Stimulated activated naive CD8-positive, alpha-beta T cell treated with anti-CD3 and anti-CD28 coated beads, Interleukin-15, Interleukin-2, amounts not matched to agents 100 U/mL and 50 U/mL, for 24 hours (primary cell): ENCODE data around the gene TGIF1.

Experiments
- ATAC-seq: fragments of 150-1000 bp; cut with Tn5 transposase; one replicate; pipeline ENCODE4 v1.10.0; 2021
- DNase-seq: peaks from one replicate; pipeline ENCODE4 v3.0.0; 2021

TGIF1 gene

GRCh38 chr18:3482258-3482657, 32.3 kb downstream of the TGIF1 start:
- no peak for ATAC-seq
- no peak for DNase-seq

DNA sequence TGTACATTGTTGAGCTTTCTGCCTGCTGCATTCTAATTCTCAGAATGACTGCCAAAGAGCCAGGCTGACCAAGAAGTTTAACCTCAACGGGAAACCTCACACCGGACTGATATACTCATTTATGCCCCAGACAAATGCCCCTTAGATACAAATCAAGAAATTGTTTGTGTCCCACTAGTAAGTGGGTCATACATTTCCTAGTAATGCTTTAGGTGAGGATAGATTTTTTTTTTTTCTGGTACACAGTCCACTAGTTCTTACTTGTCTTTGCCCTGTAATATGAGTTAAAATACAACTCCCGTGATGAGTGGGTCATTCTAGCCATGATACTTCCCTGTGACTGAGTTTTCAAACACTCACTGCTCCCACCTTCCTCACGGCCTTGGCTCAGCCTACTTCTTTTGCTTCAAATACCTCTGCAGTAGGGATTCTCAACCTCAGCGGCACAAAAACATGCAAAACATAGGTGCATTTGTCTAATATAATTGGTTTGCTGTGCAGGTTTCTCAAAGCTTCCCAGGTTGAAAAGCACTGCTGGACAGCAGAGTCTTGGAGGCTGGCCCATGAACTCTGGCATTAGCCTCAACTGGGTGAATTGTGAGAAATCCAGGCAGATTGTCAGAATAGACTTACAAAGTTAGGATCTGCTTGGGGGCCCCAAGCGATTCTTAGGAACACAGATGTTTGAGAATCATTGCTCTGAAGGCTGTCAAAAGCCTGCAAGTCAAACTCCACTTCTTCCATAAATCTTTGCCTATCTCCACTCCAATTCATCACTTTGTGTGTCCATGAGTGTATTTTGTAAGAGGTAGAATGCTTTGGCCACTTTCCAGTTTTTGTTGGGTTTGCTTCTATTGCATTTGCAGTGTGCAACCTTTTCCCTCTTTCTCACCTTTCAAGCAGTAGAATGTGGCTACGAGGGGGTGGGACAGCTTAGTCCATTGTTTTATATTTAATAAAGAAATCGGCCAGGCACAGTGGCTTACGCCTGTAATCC, 35.5 kb downstream of the TGIF1 start:
- peak; percentile 63 for ATAC-seq
- no peak for DNase-seq

- ATAC-seq, result no peak
- no peak for DNase-seq
These were observed 36.5 kb downstream of the TGIF1 start for GRCh38 chr18:3486512-3486911.

GRCh38 chr18:3489462-3489861, 39.5 kb downstream of the TGIF1 start:
- no peak for ATAC-seq
- no peak for DNase-seq

- ATAC-seq, result no peak
- no peak for DNase-seq
These were observed 42.1 kb downstream of the TGIF1 start for GRCh38 chr18:3491981-3492555.

DNA sequence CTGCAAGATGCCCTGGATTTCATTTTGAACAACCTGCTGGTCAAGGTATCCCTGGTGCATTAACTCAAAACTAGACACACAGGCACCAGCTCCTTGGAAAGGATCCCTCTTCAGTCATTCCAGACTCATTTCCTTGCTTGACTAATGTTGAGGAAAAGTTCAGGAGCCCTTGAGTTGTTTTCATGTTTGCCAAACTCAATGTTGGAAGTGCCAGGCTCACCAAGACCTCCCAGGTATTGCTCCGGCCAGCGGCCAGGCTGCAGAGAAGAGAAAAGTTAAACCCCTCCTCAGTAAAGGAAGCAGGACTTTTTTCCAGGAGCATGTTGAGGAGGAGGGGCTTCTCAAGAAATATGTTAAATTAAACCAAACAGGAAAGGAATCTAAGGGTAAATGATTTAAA, 42.7 kb downstream of the TGIF1 start:
- ATAC-seq (no peak), DNase-seq (no peak)

DNA sequence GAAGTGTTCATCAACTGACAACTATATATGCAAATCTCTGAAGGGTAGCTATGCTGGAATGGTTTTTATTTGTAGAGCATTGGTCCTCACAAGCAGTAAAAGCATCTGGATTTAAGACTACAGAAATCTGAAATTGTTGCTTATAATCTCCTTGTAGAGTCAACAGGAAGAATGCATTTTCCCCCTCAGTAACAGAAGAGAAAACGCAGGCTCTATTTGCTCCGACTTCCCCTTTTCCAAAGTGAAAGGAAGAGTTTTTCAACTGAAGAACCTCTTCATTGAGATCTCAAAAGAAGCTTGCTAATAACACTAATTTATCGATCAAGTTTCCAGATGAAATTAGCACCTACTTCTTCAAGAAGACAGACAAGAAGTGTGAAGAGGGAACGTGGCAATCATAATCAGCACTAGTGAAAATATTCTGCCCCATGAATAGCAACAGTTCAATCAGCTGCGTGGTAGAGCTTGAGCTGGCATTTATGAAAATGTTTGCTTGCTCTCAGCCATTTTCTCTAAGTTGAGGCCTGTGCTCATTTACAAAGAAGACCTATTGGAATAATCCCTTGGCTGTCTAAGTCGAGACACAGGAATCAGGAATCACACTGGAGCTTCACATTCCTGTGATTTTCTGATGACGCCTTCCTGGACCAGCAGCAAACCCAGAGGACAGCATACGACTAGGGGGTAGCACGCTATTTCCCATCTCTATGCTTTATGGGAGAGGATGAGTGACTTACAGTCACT, 43.7 kb downstream of the TGIF1 start:
- no peak for DNase-seq
- ATAC-seq, result no peak

GRCh38 chr18:3494245-3494526, 44.2 kb downstream of the TGIF1 start:
- ATAC-seq, result no peak
- DNase-seq, result no peak

GRCh38 chr18:3494569-3494968, 44.6 kb downstream of the TGIF1 start:
- ATAC-seq, result no peak
- DNase-seq, result no peak

DNA sequence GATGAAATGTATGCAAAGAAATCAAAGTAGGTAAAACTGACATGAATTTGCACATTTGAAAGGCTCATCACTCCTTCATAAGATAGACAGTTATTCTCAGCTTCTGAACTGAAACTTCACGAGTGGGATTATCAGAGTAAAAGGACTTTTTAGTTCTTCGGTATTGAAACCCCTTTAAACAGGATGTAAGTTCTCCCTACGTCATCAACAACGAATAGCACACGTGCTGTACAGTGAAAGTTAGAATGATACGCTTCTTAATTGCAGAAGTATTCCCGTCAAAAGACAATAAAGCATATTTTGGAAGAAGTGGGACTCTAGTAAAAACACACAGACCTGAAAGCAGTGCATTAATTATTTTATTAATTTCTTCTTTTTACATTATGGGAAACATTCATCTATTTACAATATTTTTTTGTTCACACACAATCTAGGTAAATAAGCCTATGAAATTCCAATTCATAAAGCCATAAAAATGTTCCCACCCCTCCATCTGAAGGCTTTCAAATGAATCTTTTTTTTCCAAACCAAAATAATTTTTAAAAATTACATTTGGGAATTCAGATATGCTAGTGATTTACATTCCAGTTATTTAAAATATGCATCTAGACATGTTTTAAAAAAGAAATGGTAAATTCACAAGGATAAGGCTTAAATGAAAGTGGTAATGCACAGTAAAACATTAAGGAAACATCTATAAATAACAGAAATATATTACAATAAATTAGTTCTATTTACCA, 45.9 kb downstream of the TGIF1 start:
- no peak for DNase-seq
- ATAC-seq, result no peak

GRCh38 chr18:3498698-3499471, 48.9 kb downstream of the TGIF1 start:
- ATAC-seq (peak; percentile 49), DNase-seq (peak; percentile 29)

GRCh38 chr18:3499501-3499900, 49.5 kb downstream of the TGIF1 start:
- no peak for ATAC-seq
- DNase-seq, result no peak

DNA sequence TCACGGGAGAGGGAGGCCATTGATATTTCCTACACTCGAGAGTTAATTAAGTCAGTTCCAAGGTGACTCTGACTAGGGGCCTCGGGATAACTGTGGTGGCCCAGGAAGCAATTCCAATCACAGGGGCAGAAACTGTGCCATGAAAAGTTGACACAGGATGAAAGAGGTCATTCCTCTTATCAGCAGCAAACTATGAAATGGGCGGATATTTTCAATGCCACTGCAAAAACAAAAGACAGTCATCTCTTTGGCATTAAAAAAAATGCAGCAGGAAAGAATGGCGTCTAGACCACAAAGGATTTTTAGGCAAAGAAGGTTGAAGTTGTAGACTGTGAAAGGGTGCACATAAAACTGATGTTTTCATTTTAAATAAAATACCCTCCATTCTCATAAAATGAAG, 50.0 kb downstream of the TGIF1 start:
- ATAC-seq (no peak), DNase-seq (no peak)

- DNase-seq (no peak), ATAC-seq (peak; percentile 69)
These were observed 52.7 kb downstream of the TGIF1 start for GRCh38 chr18:3502650-3503049.

DNA sequence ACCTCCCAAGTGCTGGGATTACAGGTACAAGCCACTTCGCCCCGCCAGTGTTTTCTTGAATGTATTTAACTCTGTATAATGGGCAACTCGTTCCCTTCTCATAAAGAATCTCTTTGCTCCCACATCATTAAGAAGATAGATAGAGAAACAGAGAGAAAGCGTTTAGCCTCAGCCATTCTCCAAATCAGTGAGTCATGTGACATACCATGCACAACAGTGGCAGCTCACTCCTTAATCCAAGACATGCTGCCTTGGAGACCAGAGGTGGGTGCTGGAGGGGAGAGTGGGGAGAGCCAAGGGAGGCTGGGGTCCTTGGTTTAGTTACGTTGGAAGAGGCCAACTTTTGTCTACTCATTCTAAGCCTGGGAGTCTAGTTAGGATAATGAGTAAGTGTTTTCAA, 54.7 kb downstream of the TGIF1 start:
- DNase-seq (no peak), ATAC-seq (no peak)

DNA sequence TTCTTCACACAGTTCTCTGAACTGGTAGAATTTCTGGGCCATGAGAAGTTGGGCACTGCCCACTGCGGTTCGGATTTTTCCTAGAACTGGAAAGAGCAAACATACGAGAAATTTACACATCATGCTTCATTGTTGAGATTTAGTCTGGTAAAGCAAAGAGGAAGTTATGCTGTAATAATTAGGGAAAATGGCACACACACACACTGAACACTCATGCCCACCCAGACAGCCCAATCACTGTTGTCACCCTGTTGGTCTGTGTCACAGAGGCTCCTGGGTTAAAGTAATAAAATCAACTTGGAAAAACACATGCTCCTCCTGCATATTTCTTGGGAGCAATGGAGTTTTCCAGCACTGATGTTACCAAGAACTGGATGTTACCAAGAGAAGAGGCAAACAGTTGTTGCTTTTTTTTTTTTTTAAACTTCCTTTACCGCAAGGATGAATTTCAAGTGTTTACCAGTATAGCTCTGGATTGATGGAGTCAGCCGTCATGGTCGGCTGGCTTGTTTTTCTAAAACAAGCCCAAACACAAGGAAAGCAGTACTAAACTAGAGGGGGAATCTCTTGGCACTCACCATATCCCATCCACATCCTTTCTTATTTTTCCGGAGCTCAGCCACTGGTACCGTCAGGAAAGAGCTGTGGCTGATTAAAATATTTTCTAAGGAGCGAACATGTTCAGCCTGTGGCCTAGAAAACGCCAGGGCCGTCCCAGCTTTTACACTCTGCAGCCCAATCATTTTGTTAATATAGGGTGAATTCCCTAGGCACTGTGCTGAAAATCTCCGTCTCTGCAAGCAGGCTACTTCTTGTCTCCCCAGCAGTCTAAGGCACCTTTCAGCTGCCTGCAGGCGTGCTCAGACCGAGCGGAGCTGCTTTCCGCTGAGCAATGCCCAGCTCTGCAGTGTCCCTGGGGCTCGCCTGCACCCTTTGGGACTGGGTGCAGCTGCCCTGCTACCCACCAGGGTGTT, 58.9 kb downstream of the TGIF1 start:
- DNase-seq, result no peak
- ATAC-seq, result no peak
